Trophoblast cell (in vitro differentiated cells and primary cell): ENCODE data around the gene BCL2L11.

Experiments used
- DNase-seq, 2 donors: peaks; one replicate each; pipeline ENCODE4 v3.0.0-alpha.2; 2016
- H2AFZ ChIP-seq: 2 replicates; pipeline ENCODE4 v1.6.1; 2013; ENCODE audit warnings: low read length, moderate library complexity, mild to moderate bottlenecking; ENCODE audit not compliant: insufficient read depth, poor library complexity
- H2AK5ac ChIP-seq: 2 replicates; pipeline ENCODE4 v1.6.1; 2013; ENCODE audit warnings: mild to moderate bottlenecking, low read length
- H2BK120ac ChIP-seq: 2 replicates; pipeline ENCODE4 v1.6.1; 2013; ENCODE audit warnings: low read length, mild to moderate bottlenecking, moderate library complexity; ENCODE audit not compliant: insufficient read depth, poor library complexity
- H2BK12ac ChIP-seq: 2 replicates; pipeline ENCODE4 v1.6.1; 2013; ENCODE audit warnings: mild to moderate bottlenecking, low read length, moderate library complexity
- H2BK5ac ChIP-seq: 2 replicates; pipeline ENCODE4 v1.6.1; 2013; ENCODE audit warnings: low read length, low read depth, moderate library complexity, mild to moderate bottlenecking; ENCODE audit not compliant: poor library complexity
- H3K14ac ChIP-seq: 2 replicates; pipeline ENCODE4 v1.6.1; 2013; ENCODE audit warnings: mild to moderate bottlenecking, low read length
- H3K18ac ChIP-seq: 2 replicates; pipeline ENCODE4 v1.6.1; 2013; ENCODE audit warnings: mild to moderate bottlenecking, low read length
- H3K23ac ChIP-seq: 2 replicates; pipeline ENCODE4 v1.6.1; 2013; ENCODE audit warnings: low read length
- H3K27ac ChIP-seq: 2 replicates; pipeline ENCODE4 v1.5.1; 2013; ENCODE audit warnings: low read depth, mild to moderate bottlenecking, inconsistent platforms, low read length, moderate library complexity
- H3K27me3 ChIP-seq: 2 replicates; pipeline ENCODE4 v1.6.1; 2013; ENCODE audit warnings: inconsistent platforms, mild to moderate bottlenecking, low read length, moderate library complexity; ENCODE audit not compliant: insufficient read depth
- H3K36me3 ChIP-seq, 2 experiments: 1 replicate in 1 of 2; 2 replicates in 1 of 2; pipeline ENCODE4 v1.6.1; 2013; ENCODE audit warnings: low read length in 2 of 2, mild to moderate bottlenecking in 2 of 2, moderate library complexity in 1 of 2; ENCODE audit not compliant: insufficient read depth in 2 of 2, control insufficient read depth in 1 of 2
- H3K4ac ChIP-seq: 2 replicates; pipeline ENCODE4 v1.6.1; 2013; ENCODE audit warnings: low read depth, mild to moderate bottlenecking, low read length, moderate library complexity
- H3K4me1 ChIP-seq, 2 experiments: 1 replicate in 1 of 2; 2 replicates in 1 of 2; pipeline ENCODE4 v1.6.1; 2013; ENCODE audit warnings: low read length in 2 of 2, mild to moderate bottlenecking in 2 of 2, moderate library complexity in 1 of 2; ENCODE audit not compliant: insufficient read depth in 2 of 2, control insufficient read depth in 1 of 2
- H3K4me2 ChIP-seq: 2 replicates; pipeline ENCODE4 v1.6.1; 2013; ENCODE audit warnings: inconsistent platforms, mild to moderate bottlenecking, low read length, moderate library complexity
- H3K4me3 ChIP-seq: 2 replicates; pipeline ENCODE4 v1.5.1; 2013; ENCODE audit warnings: mild to moderate bottlenecking, low read depth, low read length, inconsistent platforms
- H3K79me1 ChIP-seq: one replicate; pipeline ENCODE4 v1.6.1; 2013; ENCODE audit warnings: low read length
- H3K79me2 ChIP-seq: 2 replicates; pipeline ENCODE4 v1.6.1; 2013; ENCODE audit warnings: low read length, mild to moderate bottlenecking; ENCODE audit not compliant: control insufficient read depth, insufficient read depth, poor library complexity
- H3K9ac ChIP-seq: 2 replicates; pipeline ENCODE4 v1.6.1; 2013; ENCODE audit warnings: mild to moderate bottlenecking, low read length
- H3K9me3 ChIP-seq: 2 replicates; pipeline ENCODE4 v1.6.1; 2013; ENCODE audit warnings: low read depth, mild to moderate bottlenecking, control low read depth, inconsistent platforms, low read length; ENCODE audit not compliant: insufficient read depth
- H4K12ac ChIP-seq: 2 replicates; pipeline ENCODE4 v1.6.1; 2013; ENCODE audit warnings: low read depth, mild to moderate bottlenecking, low read length, moderate library complexity
- H4K8ac ChIP-seq: 2 replicates; pipeline ENCODE4 v1.6.1; 2013; ENCODE audit warnings: low read depth, mild to moderate bottlenecking, low read length, moderate library complexity
- H4K91ac ChIP-seq: one replicate; pipeline ENCODE4 v1.6.1; 2013; ENCODE audit warnings: low read depth, mild to moderate bottlenecking, low read length, moderate library complexity
- WGBS: extraction: QIAGEN DNeasy Blood & Tissue Kit; methylation state at CpG from one replicate; pipeline ENCODE4 v1.1.7; 2013; ENCODE audit warnings: missing lambda C conversion rate; ENCODE audit not compliant: insufficient read length, insufficient coverage; ENCODE audit errors: extremely low coverage; 5-methylcytosine and 5-hydroxymethylcytosine counted together

BCL2L11 gene

DNA sequence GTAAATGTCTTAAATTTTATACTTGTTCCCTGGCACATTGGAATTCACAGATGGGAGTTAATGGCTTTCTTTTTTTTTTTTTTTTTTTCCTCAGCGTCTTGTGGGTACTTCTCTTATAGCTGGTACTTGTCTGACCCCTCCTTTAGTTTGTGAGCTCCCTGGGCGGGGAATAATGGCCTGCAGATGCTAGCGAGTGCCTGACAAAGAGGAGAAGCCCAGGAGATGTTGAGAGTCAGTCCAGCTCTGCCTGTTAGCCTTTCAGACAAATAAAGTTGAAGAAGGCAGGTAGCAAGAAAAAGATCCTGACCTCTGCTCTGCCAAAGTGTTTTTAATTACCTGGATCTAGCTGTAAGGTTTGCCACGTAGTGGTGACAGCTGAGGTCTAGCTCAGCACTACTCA lies 6.6 kb downstream of the BCL2L11 start:
- H2BK120ac ChIP-seq = no peak overlapping the region
- no peak for DNase-seq
- H4K8ac ChIP-seq = no peak overlapping the region
- H3K9ac ChIP-seq = no peak overlapping the region
- no peak overlapping the region for H3K14ac ChIP-seq
- H2AK5ac ChIP-seq = no peak overlapping the region
- no peaks in the 10 kb centered on the region for H3K9me3 ChIP-seq
- no CpG with 5 or more reads among the region's 4 CpGs for WGBS
- H3K4me3 ChIP-seq = no peak overlapping the region
- no peaks in the 10 kb centered on the region for H3K27me3 ChIP-seq
- H4K12ac ChIP-seq = no peak overlapping the region
- no peak overlapping the region for H3K27ac ChIP-seq
- peaks cover 5 to 7% of the 10 kb centered on the region in 2 experiments for H3K4me1 ChIP-seq
- no peak overlapping the region for H3K4me2 ChIP-seq
- H3K36me3 ChIP-seq = peaks cover 21 to 34% of the 10 kb centered on the region in 2 experiments
- H2BK5ac ChIP-seq = no peak overlapping the region
- H2AFZ ChIP-seq = no peak overlapping the region
- H2BK12ac ChIP-seq = no peak overlapping the region
- peaks cover 4% of the 10 kb centered on the region for H3K79me1 ChIP-seq
- H3K79me2 ChIP-seq = peaks cover 19% of the 10 kb centered on the region
- no peak overlapping the region for H3K18ac ChIP-seq
- H4K91ac ChIP-seq = no peak overlapping the region
- no peak overlapping the region for H3K23ac ChIP-seq
- peak overlapping the region; percentile 81 for H3K4ac ChIP-seq

DNA sequence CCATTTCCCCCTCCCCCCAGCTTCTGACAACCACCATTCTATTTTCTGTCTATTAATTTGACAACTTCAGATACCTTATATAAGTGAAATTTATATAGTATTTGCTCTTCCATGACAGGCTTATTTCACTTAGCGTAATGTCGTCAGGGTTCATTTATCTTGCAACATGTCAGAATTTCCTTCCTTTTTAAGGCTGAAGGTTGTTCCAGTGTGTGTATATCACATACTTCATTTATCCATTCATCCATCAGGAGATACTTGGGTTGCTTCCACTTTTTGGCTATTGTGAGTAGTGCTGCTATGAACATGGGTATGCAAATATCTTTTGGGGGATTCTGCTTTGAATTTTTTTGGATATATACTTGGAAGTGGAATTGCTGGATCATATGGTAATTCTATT lies 7.4 kb downstream of the BCL2L11 start:
- Histone ChIP-seq H2BK120ac (no peak overlapping the region), H3K4me3 (no peak overlapping the region), H3K9ac (no peak overlapping the region), H3K18ac (no peak overlapping the region), H4K12ac (no peak overlapping the region), H2BK12ac (no peak overlapping the region), H4K91ac (no peak overlapping the region), H3K79me1 (no peaks in the 10 kb centered on the region), H3K4me2 (no peak overlapping the region), H4K8ac (no peak overlapping the region), H3K27me3 (no peaks in the 10 kb centered on the region), H3K79me2 (peaks cover 13% of the 10 kb centered on the region), H3K14ac (no peak overlapping the region), H2BK5ac (no peak overlapping the region), H3K27ac (no peak overlapping the region), H2AFZ (no peak overlapping the region), H2AK5ac (no peak overlapping the region), H3K4me1 (peaks cover 5 to 7% of the 10 kb centered on the region in 2 experiments), H3K9me3 (no peaks in the 10 kb centered on the region), H3K36me3 (peaks cover 22 to 37% of the 10 kb centered on the region in 2 experiments), H3K4ac (no peak overlapping the region), H3K23ac (no peak overlapping the region)
- DNase-seq = no peak
- no CpG with 5 or more reads among the region's 2 CpGs for WGBS

DNA sequence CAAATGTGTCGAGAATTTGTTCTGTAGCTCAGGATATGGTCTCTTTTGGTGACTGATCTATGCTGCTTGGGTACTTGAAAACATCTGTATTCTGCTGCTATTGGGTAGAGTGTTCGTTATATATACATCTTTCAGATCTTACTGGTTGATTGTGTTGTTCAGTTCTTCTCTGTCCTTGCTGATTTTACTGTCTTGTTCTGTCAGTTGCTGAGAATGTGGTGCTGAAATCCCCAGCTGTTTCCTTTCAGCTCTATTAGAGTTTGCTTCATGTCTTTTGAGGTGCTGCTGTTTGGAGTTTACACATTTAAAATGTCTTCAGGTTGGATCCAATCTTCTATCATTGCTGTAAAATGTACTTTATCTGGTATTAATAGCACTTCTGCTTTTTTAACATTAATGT lies 12.9 kb downstream of the BCL2L11 start:
- Histone ChIP-seq H4K12ac (no peak overlapping the region), H4K8ac (no peak overlapping the region), H3K79me2 (peaks cover 5% of the 10 kb centered on the region), H2AFZ (no peak overlapping the region), H3K23ac (no peak overlapping the region), H3K27ac (no peak overlapping the region), H3K18ac (no peak overlapping the region), H2BK5ac (no peak overlapping the region), H3K27me3 (no peaks in the 10 kb centered on the region), H2BK120ac (no peak overlapping the region), H3K79me1 (no peaks in the 10 kb centered on the region), H3K4me2 (no peak overlapping the region), H2BK12ac (no peak overlapping the region), H3K4ac (peak overlapping the region; percentile 58), H3K9me3 (no peaks in the 10 kb centered on the region), H3K4me1 (peaks cover 0 to 2% of the 10 kb centered on the region in 2 experiments), H3K9ac (no peak overlapping the region), H3K36me3 (peaks cover 28 to 42% of the 10 kb centered on the region in 2 experiments), H2AK5ac (no peak overlapping the region), H3K14ac (no peak overlapping the region), H4K91ac (no peak overlapping the region), H3K4me3 (no peak overlapping the region)
- WGBS = no CpG with 5 or more reads among the region's 2 CpGs
- DNase-seq = no peak

DNA sequence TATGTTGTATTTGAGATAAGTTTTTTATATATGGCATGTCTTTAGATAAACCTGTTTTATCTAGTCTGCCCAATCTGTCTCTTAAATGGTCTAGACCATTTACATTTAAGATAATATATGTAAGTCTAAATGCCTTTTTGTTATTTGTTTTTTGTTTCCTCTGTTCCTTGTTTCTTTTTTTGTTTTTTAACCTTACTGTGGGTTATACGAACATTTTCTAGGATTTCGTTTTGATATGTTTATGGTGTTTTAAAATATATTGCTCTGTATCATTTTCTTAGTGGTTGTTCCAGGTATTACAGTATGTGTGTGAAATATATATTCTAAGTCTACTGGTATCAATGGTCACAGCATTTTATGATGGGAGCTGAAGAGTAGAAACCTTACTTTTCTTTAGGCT lies 13.3 kb downstream of the BCL2L11 start:
- Histone ChIP-seq H2AK5ac (no peak overlapping the region), H3K23ac (no peak overlapping the region), H4K12ac (no peak overlapping the region), H3K79me1 (no peaks in the 10 kb centered on the region), H3K4me1 (peaks cover 0 to 2% of the 10 kb centered on the region in 2 experiments), H4K8ac (no peak overlapping the region), H3K4me3 (no peak overlapping the region), H3K14ac (no peak overlapping the region), H2AFZ (no peak overlapping the region), H2BK120ac (no peak overlapping the region), H3K79me2 (peaks cover 5% of the 10 kb centered on the region), H3K4ac (no peak overlapping the region), H3K27me3 (no peaks in the 10 kb centered on the region), H3K9me3 (no peaks in the 10 kb centered on the region), H3K18ac (no peak overlapping the region), H2BK12ac (no peak overlapping the region), H3K9ac (no peak overlapping the region), H4K91ac (no peak overlapping the region), H3K4me2 (no peak overlapping the region), H2BK5ac (no peak overlapping the region), H3K36me3 (peaks cover 29 to 44% of the 10 kb centered on the region in 2 experiments), H3K27ac (no peak overlapping the region)
- no peak for DNase-seq
- no CpG with 5 or more reads among the region's 2 CpGs for WGBS
